ENCODE data around the gene TLE1.
"Not testable (repeated sequence)": the region's sequence is repeated elsewhere in the genome, so short reads cannot be mapped to it uniquely, and the experiment has no call there.

Gene TLE1

GRCh38 chr9:81653240-81653639 is 36.1 kb downstream of the TLE1 start:
- DNase-seq = no peak

GRCh38 chr9:81652058-81652687 is 37.2 kb downstream of the TLE1 start:
- DNase-seq = no peak

- no peak for DNase-seq
These were observed 38.5 kb downstream of the TLE1 start for GRCh38 chr9:81650586-81651515.

GRCh38 chr9:81649475-81650240 is 39.7 kb downstream of the TLE1 start:
- DNase-seq = no peak

- DNase-seq = no peak
These were observed 40.5 kb downstream of the TLE1 start for GRCh38 chr9:81648891-81649290.

GRCh38 chr9:81646337-81646736 is 43.0 kb downstream of the TLE1 start:
- DNase-seq = no peak

GRCh38 chr9:81644513-81644912 is 44.8 kb downstream of the TLE1 start:
- DNase-seq = not testable (repeated sequence)

GRCh38 chr9:81637276-81637675 is 52.1 kb downstream of the TLE1 start:
- no peak for DNase-seq

- DNase-seq = no peak
These were observed 53.1 kb downstream of the TLE1 start for GRCh38 chr9:81636255-81636599.

GRCh38 chr9:81635521-81636254 is 53.7 kb downstream of the TLE1 start:
- DNase-seq = no peak

- no peak for DNase-seq
These were observed 54.3 kb downstream of the TLE1 start for GRCh38 chr9:81634915-81635516.

- DNase-seq = no peak
These were observed 55.1 kb downstream of the TLE1 start for GRCh38 chr9:81633952-81634854.

GRCh38 chr9:81632599-81632998 is 56.7 kb downstream of the TLE1 start:
- no peak for DNase-seq

- DNase-seq = no peak
These were observed 58.1 kb downstream of the TLE1 start for GRCh38 chr9:81631218-81631745.

- no peak for DNase-seq
These were observed 59.9 kb downstream of the TLE1 start for GRCh38 chr9:81629440-81629839.

GRCh38 chr9:81628897-81629296 is 60.5 kb downstream of the TLE1 start:
- DNase-seq = no peak

GRCh38 chr9:81627481-81627880 is 61.9 kb downstream of the TLE1 start:
- no peak for DNase-seq

- no peak for DNase-seq
These were observed 62.8 kb downstream of the TLE1 start for GRCh38 chr9:81626511-81626910.

- DNase-seq = no peak
These were observed 63.4 kb downstream of the TLE1 start for GRCh38 chr9:81625969-81626368.

GRCh38 chr9:81623778-81624177 is 65.6 kb downstream of the TLE1 start:
- DNase-seq = no peak
